HUES6 (cell line): ENCODE results near the gene SERGEF.
"Not testable (repeated sequence)": the region's sequence is repeated elsewhere in the genome, so short reads cannot be mapped to it uniquely, and the experiment has no call there.

Source experiments
- H3K27ac ChIP-seq: 2 replicates; pipeline ENCODE4 v1.7.0; 2013; ENCODE audit warnings: low read depth, mild to moderate bottlenecking, low read length, inconsistent platforms
- H3K27me3 ChIP-seq: 2 replicates; pipeline ENCODE4 v1.6.1; 2013; ENCODE audit warnings: low read length; ENCODE audit not compliant: control insufficient read depth, insufficient read depth
- H3K36me3 ChIP-seq: 2 replicates; pipeline ENCODE4 v1.6.1; 2013; ENCODE audit warnings: low read length; ENCODE audit not compliant: control insufficient read depth, insufficient read depth
- H3K4me1 ChIP-seq: 2 replicates; pipeline ENCODE4 v1.6.1; 2013; ENCODE audit warnings: low read length; ENCODE audit not compliant: control insufficient read depth, insufficient read depth
- H3K4me3 ChIP-seq: 2 replicates; pipeline ENCODE4 v1.5.1; 2013; ENCODE audit warnings: low read depth, low read length
- H3K9ac ChIP-seq: one replicate; pipeline ENCODE4 v1.6.1; 2013; ENCODE audit warnings: mild to moderate bottlenecking, low read length
- H3K9me3 ChIP-seq: 2 replicates; pipeline ENCODE4 v1.6.1; 2013; ENCODE audit warnings: low read depth, low read length; ENCODE audit not compliant: control insufficient read depth, insufficient read depth

The SERGEF gene

DNA sequence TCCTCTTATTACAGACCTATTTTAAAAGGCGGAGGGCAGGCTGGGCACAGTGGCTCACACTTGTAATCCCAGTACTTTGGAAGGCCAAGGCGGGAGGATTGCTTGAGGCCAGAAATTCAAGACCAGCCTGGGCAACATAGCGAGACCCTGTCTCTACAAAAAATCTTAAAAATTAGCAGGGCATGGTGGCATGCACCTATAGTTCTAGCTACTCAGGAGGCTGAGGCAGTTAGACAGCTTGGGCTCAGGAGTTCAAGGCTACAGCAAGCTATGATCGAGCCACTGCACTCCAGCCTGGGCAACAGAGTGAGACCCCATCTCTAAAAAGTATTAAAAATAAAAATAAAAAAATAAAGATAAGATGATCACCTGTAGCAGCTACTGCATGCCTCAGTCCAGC lies 12.7 kb downstream of the SERGEF start:
- H3K9me3 ChIP-seq, H3K9ac ChIP-seq, H3K27ac ChIP-seq, H3K4me3 ChIP-seq, H3K27me3 ChIP-seq, H3K4me1 ChIP-seq: not testable (repeated sequence)
- H3K36me3 ChIP-seq: peaks cover 48% of the 10 kb centered on the region

DNA sequence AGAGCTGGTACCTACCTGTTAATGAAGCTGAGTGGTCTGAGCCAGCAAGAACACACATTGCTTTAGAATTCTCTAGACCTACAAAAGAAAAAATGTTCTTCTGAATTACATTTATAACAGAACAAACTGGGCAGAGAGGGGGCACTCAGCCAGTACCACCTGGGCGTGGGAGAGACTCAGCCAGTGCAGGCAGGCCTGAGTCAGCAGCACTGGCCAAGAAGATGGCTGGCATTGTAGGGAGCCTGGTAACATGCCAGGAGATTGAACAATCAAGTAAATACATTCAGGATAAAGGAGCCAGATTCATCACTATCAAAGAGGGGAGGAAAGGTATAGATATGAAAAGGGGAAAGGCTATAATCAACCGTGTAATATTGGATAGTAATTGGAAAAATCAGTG lies 19.9 kb downstream of the SERGEF start:
- Histone ChIP-seq H3K9ac (no peak overlapping the region), H3K36me3 (peaks cover 18% of the 10 kb centered on the region), H3K27me3 (no peaks in the 10 kb centered on the region), H3K27ac (no peak overlapping the region), H3K9me3 (no peaks in the 10 kb centered on the region), H3K4me3 (no peak overlapping the region), H3K4me1 (no peaks in the 10 kb centered on the region)

DNA sequence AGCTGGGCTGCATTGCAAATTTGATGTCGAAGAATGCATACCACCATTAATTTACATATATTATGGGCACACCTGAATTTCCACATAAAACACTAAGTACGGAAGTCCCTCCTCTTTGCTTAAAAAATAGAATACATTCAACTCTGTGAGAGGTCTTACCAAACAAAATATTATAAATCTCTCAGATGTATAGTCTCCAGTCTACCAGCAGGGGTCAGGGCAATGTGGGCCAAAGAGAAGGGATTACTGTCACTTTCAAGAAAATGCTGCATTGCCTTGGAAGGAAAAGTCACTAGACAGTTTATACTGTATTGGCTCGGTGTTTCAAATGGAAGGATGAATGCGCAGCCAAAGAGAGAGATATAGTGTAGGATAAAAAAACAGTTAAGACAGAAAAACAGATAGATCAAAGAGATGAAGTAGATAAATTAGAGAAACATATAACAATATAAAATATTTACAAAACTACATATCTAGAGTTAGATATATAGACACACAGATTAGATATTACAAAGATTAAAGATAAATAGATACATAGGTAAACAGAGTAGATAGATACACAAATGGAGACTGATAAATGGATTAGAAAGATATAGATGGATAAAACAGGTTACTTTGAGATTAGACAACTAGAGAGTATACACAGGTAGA lies 20.9 kb downstream of the SERGEF start:
- Histone ChIP-seq H3K27me3 (no peaks in the 10 kb centered on the region), H3K4me1 (no peaks in the 10 kb centered on the region), H3K36me3 (peaks cover 27% of the 10 kb centered on the region), H3K9me3 (no peaks in the 10 kb centered on the region), H3K4me3 (no peak overlapping the region), H3K9ac (no peak overlapping the region), H3K27ac (no peak overlapping the region)

DNA sequence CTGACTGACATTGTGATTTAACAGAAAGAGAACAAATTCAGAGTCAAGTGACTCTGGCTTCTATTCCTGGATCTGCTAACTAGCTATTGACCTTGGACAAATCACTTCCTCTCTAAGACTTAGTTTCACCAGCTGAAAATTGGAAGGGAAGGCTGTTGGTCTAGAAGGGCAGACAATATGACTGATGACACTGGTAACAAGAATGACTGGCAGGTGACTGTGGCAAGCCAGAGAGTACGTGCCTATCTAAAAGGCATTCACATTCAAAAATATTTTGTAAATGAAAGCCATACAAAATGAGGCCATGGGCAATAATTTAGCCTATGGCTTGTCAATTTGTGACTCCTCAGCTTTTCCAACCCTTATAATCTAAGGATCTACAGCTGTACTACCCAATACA lies 23.5 kb downstream of the SERGEF start:
- H3K27me3 ChIP-seq: no peaks in the 10 kb centered on the region
- H3K27ac ChIP-seq: no peak overlapping the region
- no peaks in the 10 kb centered on the region for H3K4me1 ChIP-seq
- H3K36me3 ChIP-seq: peaks cover 35% of the 10 kb centered on the region
- no peak overlapping the region for H3K4me3 ChIP-seq
- H3K9me3 ChIP-seq: no peaks in the 10 kb centered on the region
- H3K9ac ChIP-seq: no peak overlapping the region

DNA sequence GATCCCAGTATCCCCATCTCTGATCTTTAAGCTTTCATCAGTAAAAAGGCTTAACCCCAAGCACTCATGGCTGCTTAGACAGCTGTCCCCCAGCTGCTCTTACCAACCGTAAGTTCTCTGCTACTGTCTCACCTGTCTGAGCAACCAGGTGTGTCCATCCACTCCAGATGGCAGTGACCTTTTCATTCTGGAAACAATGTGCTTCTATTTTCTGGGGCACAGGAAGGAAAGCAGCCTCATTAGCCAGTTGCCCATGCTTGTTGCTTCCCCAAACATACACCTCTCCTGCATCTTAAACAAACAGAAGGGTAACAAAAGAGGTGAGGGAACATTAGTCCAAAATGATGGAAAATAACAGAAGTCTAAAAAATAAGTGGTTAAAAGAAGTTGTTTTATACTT lies 24.4 kb downstream of the SERGEF start:
- no peak overlapping the region for H3K9ac ChIP-seq
- no peak overlapping the region for H3K27ac ChIP-seq
- H3K4me1 ChIP-seq: no peaks in the 10 kb centered on the region
- no peaks in the 10 kb centered on the region for H3K9me3 ChIP-seq
- H3K4me3 ChIP-seq: no peak overlapping the region
- H3K27me3 ChIP-seq: no peaks in the 10 kb centered on the region
- peaks cover 35% of the 10 kb centered on the region for H3K36me3 ChIP-seq

DNA sequence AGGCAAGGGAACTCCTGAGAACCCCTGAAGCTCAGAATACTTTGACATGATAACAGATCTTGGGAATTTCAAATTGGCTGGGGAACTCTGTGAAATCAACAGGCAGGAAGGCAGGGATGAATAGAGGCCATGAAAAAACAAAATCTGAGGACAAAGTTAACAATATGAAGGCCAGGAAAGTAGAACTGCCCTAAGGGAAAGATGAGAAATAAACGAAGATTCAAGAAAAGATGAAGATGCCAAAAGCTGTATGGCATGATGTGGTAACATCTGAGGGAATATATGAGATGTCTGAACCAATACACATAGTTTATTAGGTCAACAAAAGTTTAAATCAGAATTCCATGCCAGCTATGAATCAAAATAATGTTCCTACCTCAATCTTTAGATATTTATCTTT lies 25.0 kb downstream of the SERGEF start:
- Histone ChIP-seq H3K27me3 (no peaks in the 10 kb centered on the region), H3K9me3 (no peaks in the 10 kb centered on the region), H3K4me3 (no peak overlapping the region), H3K4me1 (no peaks in the 10 kb centered on the region), H3K27ac (no peak overlapping the region), H3K9ac (no peak overlapping the region), H3K36me3 (peaks cover 34% of the 10 kb centered on the region)

DNA sequence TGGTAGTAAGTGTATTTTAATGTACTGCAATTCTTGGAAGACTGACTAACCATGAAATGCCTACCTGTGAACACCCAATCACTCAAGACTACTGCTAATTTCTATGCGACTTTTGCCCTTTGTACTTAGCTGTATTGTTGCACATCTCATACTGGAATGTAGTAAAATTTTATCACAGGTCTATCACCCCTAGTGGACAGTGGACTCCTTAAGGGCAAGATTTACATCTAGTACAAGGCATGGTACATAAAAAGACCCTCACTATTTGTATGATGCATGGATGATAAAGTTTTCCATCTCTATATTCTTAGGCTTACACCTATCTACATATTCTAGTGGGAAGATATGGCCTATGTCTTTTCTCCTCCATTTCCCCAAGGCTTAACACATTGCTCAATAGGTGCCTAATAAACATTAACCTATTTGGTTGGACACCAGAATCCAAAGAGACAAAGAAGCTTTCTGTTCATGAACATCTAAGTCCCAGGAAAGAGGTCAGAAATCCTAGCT lies 26.1 kb downstream of the SERGEF start:
- Histone ChIP-seq H3K36me3 (peaks cover 28% of the 10 kb centered on the region), H3K27ac (no peak overlapping the region), H3K9me3 (no peaks in the 10 kb centered on the region), H3K4me3 (no peak overlapping the region), H3K4me1 (no peaks in the 10 kb centered on the region), H3K27me3 (no peaks in the 10 kb centered on the region), H3K9ac (no peak overlapping the region)

DNA sequence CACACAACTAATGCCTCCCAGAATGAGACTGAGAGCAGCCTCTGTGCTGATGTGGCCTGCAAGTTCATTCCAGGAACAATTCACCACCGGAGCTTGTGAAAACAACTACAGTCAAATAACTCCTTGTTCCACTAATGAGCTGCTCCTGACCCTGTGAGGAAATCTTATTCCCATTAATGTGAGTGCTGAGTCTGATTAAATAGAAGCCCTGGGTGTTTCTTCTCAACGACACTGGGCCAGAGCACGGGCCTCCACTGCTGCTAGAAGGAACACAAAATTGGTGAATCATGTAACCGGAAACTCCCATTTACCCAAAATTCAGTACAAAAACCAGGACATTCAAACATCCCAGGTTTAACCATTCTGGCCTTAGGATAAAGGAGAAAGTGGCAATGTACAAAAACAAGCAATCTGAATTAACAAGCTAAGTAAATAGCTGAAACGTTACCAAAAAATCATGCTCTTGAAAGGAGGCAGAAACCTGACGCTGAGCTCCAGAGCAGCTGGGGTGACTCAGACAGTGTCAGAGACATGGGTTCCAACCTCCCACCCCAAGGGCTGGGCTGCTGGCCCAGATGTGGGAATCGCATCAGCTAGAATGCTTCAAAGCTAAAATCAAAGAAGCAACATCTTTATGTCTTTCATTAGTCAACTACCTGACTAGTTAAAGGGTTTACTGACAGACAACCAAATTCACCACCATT lies 26.7 kb downstream of the SERGEF start:
- H3K27ac ChIP-seq: no peak overlapping the region
- H3K4me1 ChIP-seq: no peaks in the 10 kb centered on the region
- no peaks in the 10 kb centered on the region for H3K27me3 ChIP-seq
- H3K9ac ChIP-seq: no peak overlapping the region
- H3K4me3 ChIP-seq: no peak overlapping the region
- H3K36me3 ChIP-seq: peaks cover 28% of the 10 kb centered on the region
- H3K9me3 ChIP-seq: no peaks in the 10 kb centered on the region

DNA sequence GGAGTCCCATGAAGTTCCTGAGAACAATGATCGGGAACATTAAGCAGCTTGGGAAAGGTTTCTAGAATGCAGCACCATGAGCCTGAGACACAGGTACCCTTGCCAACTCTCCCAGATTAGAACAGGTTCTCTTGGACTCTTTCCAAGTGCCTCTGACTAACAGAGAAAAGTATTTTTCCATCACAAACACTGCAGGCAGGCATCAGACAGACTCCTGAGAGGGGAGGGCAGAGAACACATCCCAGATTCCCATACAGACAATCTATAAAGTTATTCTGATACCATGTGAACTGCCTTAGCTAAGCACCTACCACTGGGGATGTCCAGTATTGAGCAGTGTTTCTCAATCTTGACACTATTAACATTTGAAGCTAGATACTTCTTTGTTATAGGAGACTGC lies 27.3 kb downstream of the SERGEF start:
- Histone ChIP-seq H3K9me3 (no peaks in the 10 kb centered on the region), H3K36me3 (peaks cover 28% of the 10 kb centered on the region), H3K4me3 (no peak overlapping the region), H3K9ac (no peak overlapping the region), H3K4me1 (no peaks in the 10 kb centered on the region), H3K27ac (no peak overlapping the region), H3K27me3 (no peaks in the 10 kb centered on the region)

DNA sequence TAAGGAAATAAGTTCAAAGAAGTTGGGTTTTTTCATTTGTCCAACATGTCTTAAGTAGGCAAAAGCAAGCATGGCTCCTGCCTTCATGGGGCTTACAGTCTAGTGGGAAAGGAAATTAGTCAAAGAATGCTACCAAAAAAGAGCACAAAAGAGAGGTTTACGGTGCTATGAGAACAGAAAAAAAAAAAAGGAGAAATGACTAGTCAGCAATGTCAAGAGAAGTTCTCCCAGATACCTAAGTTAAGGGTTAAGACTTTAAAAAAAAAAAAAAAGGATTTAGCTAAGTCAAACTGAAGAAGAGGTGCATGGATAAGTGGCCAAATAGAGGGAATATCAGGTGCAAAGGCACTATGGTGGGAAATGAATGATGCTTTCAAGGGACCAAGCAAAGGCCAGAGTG lies 29.3 kb downstream of the SERGEF start:
- Histone ChIP-seq H3K4me1 (no peaks in the 10 kb centered on the region), H3K4me3 (no peak overlapping the region), H3K27ac (no peak overlapping the region), H3K36me3 (peaks cover 28% of the 10 kb centered on the region), H3K9ac (no peak overlapping the region), H3K9me3 (no peaks in the 10 kb centered on the region), H3K27me3 (no peaks in the 10 kb centered on the region)

DNA sequence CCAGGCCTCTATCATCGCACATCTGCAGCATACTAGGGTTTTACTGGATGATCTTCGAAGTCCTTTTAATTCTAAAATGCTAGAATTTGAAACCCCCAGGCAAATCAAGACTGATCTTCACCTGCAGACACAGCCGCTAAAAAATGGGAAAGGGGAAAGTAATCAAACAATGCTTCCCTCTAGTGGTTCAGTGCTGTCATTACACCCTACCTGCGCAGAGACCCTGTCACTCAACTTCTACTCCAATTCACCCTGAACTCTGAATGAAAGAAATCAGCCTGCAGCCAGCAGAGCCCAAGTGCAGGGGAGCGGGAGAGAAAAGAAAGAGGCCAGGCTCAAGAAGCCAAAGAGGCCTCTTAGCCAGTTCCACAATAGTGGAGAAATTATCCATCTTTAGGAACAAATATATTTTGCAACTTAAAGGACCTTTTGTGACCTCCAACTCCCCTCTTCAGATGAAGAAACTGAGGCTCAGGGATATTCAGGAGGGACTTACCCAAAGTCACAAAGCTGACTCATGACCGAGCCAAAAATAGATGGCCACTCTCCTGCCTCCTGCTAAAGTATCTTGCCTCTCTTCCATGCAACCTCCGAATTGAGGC lies 33.0 kb downstream of the SERGEF start:
- no peak overlapping the region for H3K27ac ChIP-seq
- H3K9ac ChIP-seq: no peak overlapping the region
- no peaks in the 10 kb centered on the region for H3K4me1 ChIP-seq
- H3K27me3 ChIP-seq: no peaks in the 10 kb centered on the region
- no peaks in the 10 kb centered on the region for H3K36me3 ChIP-seq
- H3K9me3 ChIP-seq: no peaks in the 10 kb centered on the region
- H3K4me3 ChIP-seq: no peak overlapping the region
